Measurements from ENCODE around the gene CCR3. TPM values are rescaled to one million over a fixed set of nuclear protein-coding genes. Genes with fewer than 3 reads are reported as not detected.
"Not testable (repeated sequence)": the region's sequence is repeated elsewhere in the genome, so short reads cannot be mapped to it uniquely, and the experiment has no call there.

CCR3 gene
- polyA plus RNA-seq, 1 donor (not counting 4 experiments of a cell fraction or from before 2014, with no cell fraction given), result 0.16 TPM

GRCh38 chr3:46206282-46207015 lies 35.8 kb upstream of the CCR3 start:
- H3K36me3 ChIP-seq (ENCODE audit: control insufficient read depth in 2 of 2, extremely low read depth in 1 of 2, insufficient read depth in 2 of 2, low read length in 2 of 2), result no peaks in the 10 kb centered on the region
- H4K20me1 ChIP-seq (ENCODE audit: control insufficient read depth, extremely low read depth, insufficient read depth, low read length), result no peaks in the 10 kb centered on the region
- no peak overlapping the region for H3K4me2 ChIP-seq (ENCODE audit: control insufficient read depth, extremely low read depth, insufficient read depth, low read depth, low read length)
- dilution Hi-C loops (cut with MboI; ENCODE audit: extremely low pct_ligation_motif_present, low sequenced_read_pairs), result no loop called here
- no peaks in the 10 kb centered on the region for H3K9me3 ChIP-seq (ENCODE audit: control insufficient read depth, low read depth, low read length)
- DNase-seq (ENCODE audit: low read depth, low spot score) (no peak), FAIRE-seq (no peak)
- no peak overlapping the region for H2AFZ ChIP-seq (ENCODE audit: control insufficient read depth, low read length)
- H3K4me1 ChIP-seq (ENCODE audit: control insufficient read depth, extremely low read depth, insufficient read depth, low read length), result peaks cover 2% of the 10 kb centered on the region
- no peaks in the 10 kb centered on the region for H3K9me1 ChIP-seq (ENCODE audit: control insufficient read depth, extremely low read depth, insufficient read depth, low read length)
- H3K27ac ChIP-seq (ENCODE audit: control insufficient read depth, insufficient read depth, low read length), result no peak overlapping the region
- H3K27me3 ChIP-seq (ENCODE audit: control insufficient read depth, extremely low read depth, insufficient read depth, low read length), result peaks cover 3% of the 10 kb centered on the region
- no peaks in the 10 kb centered on the region for H3K79me2 ChIP-seq (ENCODE audit: control insufficient read depth, insufficient read depth, low read length)
- H3K9ac ChIP-seq (ENCODE audit: control insufficient read depth, extremely low read depth, insufficient read depth, low read length), result no peak overlapping the region
- no peak overlapping the region for H3K4me3 ChIP-seq (ENCODE audit: control insufficient read depth in 2 of 3, extremely low read depth in 1 of 3, insufficient read depth in 2 of 3, low read depth in 1 of 3, low read length in 3 of 3)
- TF ChIP-seq EZH2 (IDR thresholded peaks at IDR 0.05; ENCODE audit: low read length) (no peak), CTCF (optimal IDR thresholded peaks at IDR 0.05 in 1 of 3, IDR thresholded peaks at IDR 0.05 in 1 of 3, conservative IDR thresholded peaks at IDR 0.05 in 1 of 3; ENCODE audit: extremely low read depth in 1 of 3, insufficient read depth in 2 of 3, low read length in 3 of 3) (no peak)

DNA sequence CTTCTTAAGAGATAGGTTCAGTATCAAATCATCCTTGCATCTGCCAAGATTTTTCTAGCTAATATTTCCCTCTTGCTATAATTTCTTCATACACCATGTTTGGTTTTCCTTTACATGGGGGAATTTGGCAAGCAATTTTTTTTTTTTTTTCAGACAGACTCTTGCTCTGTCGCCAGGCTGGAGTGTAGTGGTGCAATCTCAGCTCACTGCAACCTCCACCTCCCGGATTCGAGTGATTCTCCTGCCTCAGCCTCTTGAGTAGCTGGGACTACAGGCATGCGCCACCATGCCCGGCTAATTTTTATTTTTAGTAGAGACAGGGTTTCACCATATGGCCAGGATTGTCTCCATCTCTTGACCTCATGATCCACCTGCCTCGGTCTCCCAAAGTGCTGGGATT lies 34.7 kb upstream of the CCR3 start:
- H3K27me3 ChIP-seq (ENCODE audit: control insufficient read depth, extremely low read depth, insufficient read depth, low read length); H3K79me2 ChIP-seq (ENCODE audit: control insufficient read depth, insufficient read depth, low read length); DNase-seq (ENCODE audit: low read depth, low spot score); H3K9me1 ChIP-seq (ENCODE audit: control insufficient read depth, extremely low read depth, insufficient read depth, low read length); H3K27ac ChIP-seq (ENCODE audit: control insufficient read depth, insufficient read depth, low read length); H3K9me3 ChIP-seq (ENCODE audit: control insufficient read depth, low read depth, low read length); H4K20me1 ChIP-seq (ENCODE audit: control insufficient read depth, extremely low read depth, insufficient read depth, low read length); H3K4me1 ChIP-seq (ENCODE audit: control insufficient read depth, extremely low read depth, insufficient read depth, low read length); H3K36me3 ChIP-seq (ENCODE audit: control insufficient read depth in 2 of 2, extremely low read depth in 1 of 2, insufficient read depth in 2 of 2, low read length in 2 of 2); H3K9ac ChIP-seq (ENCODE audit: control insufficient read depth, extremely low read depth, insufficient read depth, low read length); dilution Hi-C loops (cut with MboI; ENCODE audit: extremely low pct_ligation_motif_present, low sequenced_read_pairs); FAIRE-seq; H3K4me3 ChIP-seq (ENCODE audit: control insufficient read depth in 2 of 3, extremely low read depth in 1 of 3, insufficient read depth in 2 of 3, low read depth in 1 of 3, low read length in 3 of 3); H2AFZ ChIP-seq (ENCODE audit: control insufficient read depth, low read length); H3K4me2 ChIP-seq (ENCODE audit: control insufficient read depth, extremely low read depth, insufficient read depth, low read depth, low read length): not testable (repeated sequence)
